ENCODE results near the gene LHPP. TPM values are rescaled to one million over a fixed set of nuclear protein-coding genes. Genes with fewer than 3 reads are reported as not detected.

Gene LHPP
- total RNA-seq, 2 donors from 2014 or later, result 26.1 to 29.8 TPM

DNA sequence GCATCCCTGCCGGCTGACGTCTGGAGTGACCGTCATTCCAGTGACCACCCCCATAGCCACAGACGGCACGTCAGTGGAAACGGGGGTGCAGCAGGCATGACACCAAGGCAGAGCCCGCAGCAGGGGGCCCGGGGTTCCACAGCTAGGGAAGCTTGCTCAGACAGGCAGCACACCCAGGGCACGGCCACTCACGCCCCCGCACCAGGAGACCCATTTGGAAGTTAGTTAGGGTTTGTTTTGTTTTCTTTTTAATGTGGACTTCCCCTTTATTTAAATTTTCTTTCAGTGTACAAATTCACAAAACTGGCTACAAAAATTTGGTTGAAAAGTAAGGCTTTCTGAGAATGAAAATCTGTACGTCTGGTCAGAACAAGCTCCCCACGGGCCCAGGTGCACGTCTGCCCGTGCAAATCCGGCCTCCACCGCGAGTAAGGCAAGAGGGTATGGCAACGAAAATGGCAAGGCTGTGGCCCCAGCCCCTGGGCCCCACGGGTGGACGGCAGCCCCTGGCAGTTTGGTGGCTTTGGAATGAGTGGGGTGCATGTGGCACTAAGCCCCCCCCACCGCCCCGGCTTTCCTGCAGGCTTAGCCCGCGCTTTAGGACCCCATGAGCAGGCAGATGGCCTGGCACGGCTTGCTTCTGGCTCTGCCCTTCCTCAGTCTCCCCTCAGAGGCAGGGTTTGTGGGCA lies 158.3 kb downstream of the LHPP start:
- no peak for DNase-seq
- ATAC-seq, result no peak
- intact Hi-C loops (cut with DNase I, micrococcal nuclease), result no loop called here

DNA sequence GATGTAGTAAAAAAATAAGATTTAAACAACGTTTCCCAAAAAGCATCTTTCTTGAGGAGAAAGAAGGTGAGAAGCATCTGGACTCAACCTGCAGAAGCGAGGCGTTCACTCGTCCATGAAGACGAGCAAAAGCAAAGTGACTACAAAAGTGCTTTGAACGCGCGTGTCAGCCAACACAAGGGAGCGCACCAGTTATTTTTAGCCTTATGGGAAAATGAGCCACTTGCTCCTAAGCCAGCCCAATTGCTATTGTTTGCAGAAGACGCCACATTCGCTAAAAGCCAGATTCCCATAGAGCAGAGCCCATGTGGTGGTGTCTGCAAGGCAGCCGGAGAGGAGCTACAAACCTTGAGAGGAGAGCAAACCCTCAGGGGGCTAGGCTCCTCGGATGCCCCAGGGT lies 160.0 kb downstream of the LHPP start:
- DNase-seq, result no peak
- ATAC-seq, result no peak
- intact Hi-C loops (cut with DNase I, micrococcal nuclease), result no loop called here

DNA sequence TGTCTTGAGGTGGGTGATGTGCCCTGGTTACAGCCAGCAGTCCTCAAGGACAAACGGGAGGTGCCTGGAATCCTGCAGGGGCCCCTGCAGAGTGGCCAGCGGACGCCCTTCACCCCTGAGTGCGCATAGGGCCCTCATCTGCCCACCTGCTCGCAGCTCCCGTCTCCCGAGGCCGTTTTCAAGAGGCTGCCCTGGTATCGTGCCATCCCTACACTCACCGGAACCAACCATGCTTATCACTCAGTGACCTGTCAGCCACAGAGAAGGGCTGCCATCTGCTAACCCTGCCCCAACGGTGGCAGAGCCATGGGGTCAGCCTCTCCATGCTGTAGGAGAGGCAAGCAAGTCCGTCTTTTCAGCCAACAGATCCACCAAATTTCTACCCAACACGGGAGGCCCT lies 160.5 kb downstream of the LHPP start:
- intact Hi-C loops (cut with DNase I, micrococcal nuclease), result no loop called here
- no peak for DNase-seq

DNA sequence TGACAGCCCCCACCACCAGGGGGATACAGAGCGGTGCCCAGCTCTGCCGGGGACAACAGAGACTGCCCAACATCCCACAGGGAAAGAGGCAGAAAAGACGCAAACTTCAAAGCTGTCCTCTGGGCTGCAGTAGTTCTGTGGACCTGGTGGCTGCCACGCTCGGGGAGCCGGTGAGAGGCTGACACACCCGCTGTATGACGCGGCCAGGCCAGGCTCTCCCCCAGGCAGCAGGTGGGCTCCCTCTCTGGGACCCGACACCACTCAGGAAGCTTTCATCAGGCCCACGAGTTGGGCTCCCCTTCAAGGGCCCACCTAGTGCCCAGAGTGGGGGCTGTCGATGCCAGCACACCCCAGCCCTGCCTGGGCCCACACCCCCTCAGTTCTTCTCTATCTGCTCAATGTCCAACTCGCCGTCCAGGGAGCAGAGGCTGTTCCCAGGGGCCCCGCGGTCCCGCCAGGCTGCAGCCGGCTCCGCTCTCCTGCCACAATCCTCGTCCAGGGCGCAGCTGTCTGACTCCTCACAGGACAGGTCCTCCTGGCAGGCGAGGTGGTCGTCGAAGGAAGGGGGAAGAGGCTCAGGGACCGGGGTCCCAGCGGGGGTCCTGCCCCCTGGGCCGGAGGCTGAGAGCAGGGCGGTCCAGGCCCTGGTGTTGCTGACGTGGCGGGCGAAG lies 161.4 kb downstream of the LHPP start:
- ATAC-seq (no peak), DNase-seq (no peak)
- intact Hi-C loops (cut with DNase I, micrococcal nuclease), result no loop called here

More for the DNA sequence above, 160.5 kb downstream of the LHPP start:
- ATAC-seq, result no peak

DNA sequence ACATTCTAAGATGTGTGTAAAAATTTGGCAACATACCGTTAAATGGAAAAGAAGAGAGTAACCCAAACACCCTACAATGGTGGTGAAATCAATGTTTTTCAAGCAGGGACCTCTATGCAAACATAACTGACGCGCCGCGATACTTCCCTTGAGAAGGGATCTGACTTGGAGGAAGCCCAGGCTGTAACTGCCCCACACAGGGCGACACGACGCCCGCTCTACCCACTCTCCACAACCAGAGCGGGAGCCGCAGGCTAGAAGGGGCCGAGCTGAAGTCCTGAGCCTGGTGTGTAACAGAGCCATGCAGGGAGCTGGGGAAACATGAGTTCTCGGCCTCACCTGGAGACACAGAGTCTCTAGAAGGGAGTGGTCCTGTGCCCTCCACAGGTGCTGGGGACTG lies 162.4 kb downstream of the LHPP start:
- ATAC-seq (no peak), DNase-seq (no peak)
- intact Hi-C loops (cut with DNase I, micrococcal nuclease), result no loop called here

DNA sequence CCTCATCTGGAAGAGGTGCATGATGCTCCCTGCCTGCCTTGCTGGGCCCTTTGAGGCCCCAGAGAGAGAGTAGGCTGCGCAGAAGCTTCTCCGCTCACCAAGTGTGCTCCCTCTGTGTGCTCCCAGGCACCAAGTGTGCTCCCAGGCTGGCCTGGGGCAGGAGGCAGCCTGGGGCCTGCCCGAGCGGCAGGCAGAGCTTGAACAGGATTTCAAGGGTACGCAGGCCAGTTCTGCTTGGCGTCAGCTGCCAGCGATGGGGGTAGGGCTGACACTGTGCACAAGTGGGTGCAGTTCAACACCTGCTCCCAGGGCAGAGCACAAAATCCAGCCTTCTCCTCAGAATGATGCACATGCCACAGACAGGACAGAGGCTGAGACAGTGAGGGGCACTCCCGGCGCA lies 162.8 kb downstream of the LHPP start:
- no peak for DNase-seq
- intact Hi-C loops (cut with DNase I, micrococcal nuclease), result no loop called here
- ATAC-seq, result no peak

DNA sequence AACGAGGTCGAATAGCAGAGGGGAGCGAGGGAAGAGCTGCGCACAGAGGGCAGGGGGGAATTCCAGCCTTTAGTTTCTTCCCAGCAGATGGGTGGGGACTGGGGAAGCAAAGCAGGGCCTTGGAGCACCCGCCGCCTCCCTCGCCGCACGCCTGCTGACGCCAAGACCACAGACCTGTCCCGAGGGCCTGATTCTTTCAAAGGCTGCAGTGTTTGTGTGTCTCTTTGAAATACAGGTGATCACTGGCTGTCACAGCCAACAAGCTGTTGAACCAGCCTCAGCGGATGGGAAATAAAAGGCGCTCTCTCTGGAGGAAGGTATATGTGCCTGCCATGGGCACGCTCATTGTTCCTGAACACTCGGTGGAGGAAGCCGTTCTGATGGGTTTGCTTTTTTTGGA lies 163.3 kb downstream of the LHPP start:
- intact Hi-C loops (cut with DNase I, micrococcal nuclease), result no loop called here
- ATAC-seq, result no peak

DNA sequence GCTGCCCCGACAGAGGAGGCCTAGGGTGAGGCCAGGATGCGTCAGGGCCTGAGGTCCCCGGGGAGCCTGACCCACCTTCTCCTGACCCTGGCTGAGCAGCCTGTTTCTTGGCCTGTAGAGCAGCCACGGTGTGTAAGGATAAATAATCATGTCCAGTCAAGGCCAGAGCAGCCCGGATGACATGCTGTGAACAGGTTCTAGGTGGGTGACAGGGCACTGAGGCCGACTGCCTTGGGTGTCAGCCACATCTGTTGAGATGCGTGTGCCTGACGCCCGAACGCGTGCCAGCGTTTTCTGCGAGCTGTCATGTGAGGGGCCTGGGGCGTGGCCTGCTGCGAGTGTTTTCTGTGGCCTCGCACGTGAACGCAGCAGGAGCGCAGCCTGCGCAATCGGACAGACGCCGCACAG lies 164.2 kb downstream of the LHPP start:
- no peak for DNase-seq
- ATAC-seq, result no peak
- intact Hi-C loops (cut with DNase I, micrococcal nuclease), result no loop called here

More for the DNA sequence above, 163.3 kb downstream of the LHPP start:
- no peak for DNase-seq

DNA sequence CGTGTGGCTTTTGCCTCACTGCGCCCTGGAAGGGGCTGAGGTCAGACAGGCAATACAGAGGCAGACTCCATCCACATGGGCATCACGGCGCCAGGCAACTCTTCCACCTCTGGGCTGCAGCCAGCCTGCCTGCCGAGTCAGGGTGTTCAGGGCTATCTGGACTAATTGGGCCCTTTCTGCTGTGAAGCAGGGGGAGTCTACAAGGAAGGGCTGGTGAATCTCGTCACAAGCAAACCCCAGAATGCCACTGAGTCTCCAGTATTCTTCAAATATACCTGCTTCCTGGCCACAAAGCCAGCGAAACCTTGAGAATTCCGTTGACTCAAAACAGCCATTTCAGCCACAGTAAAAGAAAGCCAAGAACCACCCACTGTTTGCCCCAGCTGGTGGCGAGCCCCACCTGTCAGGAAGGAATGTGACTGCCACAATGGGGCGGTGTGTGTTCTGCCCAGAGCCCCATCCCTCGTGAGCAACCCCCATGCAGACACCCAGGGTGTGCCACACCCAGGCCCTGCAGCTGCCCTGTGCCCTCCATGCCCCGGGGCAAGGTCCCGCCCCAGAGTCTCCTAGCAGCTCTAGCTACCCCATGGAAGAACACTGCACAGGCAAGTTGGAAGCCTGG lies 165.2 kb downstream of the LHPP start:
- intact Hi-C loops (cut with DNase I, micrococcal nuclease), result no loop called here
- peak; percentile 93 for ATAC-seq
- peak; percentile 79 to 90 for DNase-seq

DNA sequence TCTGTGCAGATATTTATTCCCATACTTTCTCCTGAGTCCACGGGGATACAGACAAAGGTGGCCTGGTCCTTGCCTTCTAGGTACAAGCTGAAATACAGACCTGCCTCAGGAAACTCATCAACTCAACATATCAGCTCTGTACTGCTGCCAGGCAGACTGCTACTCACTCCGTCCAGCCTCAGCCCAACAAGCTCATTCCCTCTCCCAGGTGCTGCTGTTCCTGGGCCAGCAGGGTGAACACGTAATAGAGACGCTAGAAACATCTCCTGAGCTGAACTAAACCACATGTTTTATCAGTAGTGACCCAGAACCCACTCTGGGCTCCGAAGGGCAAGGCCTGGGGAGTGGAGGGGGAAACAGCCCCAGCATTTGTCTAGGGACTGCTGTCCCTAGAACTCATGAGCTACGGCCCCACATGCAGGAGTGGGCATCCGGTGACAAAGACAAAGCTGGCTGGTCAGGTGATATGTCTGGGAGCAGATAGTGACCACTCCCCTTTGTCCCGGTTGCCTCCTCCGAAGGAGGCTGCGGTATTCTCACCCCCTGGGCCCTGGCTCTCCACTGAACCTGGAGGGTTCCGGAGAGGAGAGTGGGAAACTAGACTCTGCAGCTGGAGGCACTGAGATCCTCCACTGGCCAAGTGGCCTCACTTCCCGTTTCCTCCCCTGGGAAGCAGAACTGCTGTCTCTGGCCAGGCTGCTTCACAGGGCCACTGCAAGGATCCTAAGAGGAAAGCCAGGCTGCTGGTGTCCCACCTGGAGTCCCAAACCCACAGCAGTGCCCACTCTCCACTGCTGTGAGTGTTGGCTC lies 166.4 kb downstream of the LHPP start:
- DNase-seq, result no peak
- intact Hi-C loops (cut with DNase I, micrococcal nuclease), result no loop called here
- peak; percentile 3 for ATAC-seq

DNA sequence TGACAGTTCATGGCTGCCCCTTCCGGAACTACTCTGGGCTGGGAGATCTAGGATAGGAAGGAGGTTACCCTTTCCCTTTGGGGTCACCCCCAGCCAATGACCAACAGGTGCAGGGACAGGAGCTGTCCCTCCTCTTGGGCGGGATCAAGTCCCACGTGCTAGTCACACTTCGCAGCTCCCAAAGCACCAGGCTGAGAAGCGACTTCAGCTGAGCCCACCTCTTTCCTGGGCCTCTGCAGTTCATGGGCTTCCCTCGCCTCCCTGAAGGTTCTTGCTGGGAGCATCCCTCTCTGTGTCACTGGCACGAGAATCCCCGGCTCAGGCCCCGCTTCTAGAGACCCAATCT lies 167.0 kb downstream of the LHPP start:
- intact Hi-C loops (cut with DNase I, micrococcal nuclease), result no loop called here
- DNase-seq (no peak), ATAC-seq (no peak)

DNA sequence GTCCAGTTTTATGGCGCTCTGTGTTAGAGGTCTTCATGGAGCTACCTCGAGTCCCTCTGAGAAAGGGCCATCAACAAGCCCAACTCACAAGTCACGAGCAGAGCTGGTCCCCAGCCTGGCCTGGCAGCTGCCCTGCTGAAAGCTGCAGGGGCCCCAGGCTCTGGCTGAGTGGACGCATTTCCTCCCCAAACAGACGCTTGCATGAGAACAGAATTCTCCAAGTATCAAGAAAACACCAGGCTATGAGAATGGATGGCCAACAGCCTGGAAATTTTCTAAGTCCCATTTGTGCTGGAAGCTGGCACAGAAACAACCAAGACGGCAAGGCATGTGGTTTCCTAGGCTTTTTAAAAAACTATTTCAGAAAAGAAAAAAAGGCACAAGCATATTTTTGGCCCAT lies 167.8 kb downstream of the LHPP start:
- no peak for ATAC-seq
- intact Hi-C loops (cut with DNase I, micrococcal nuclease), result no loop called here
- no peak for DNase-seq

DNA sequence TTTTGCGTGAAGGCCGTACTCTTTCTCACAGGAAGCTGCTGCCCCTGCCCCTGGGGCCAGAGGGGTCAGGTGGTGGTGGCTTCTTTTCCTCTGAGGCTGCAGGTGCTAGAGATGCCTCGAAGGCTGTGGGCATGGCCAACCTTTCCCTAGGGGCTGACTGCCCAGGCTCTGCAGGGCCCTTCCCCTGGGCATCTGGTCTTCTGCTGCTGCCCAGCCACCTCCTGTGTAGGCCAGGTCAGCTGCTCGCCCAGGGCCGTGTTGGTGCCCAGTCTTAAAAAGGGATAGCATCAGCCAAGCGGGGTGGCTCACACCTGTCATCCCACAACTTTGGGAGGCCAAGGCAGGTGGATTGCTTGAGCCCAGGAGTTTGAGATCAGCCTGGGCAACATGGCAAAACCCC lies 168.2 kb downstream of the LHPP start:
- ATAC-seq (no peak), DNase-seq (no peak)
- intact Hi-C loops (cut with DNase I, micrococcal nuclease), result loop anchor here (5.0 to 10.0 kb wide), 2 partner anchors 112 to 115 kb away; partner anchors contain the start of gene FAM53B (in 2 of the 2)

DNA sequence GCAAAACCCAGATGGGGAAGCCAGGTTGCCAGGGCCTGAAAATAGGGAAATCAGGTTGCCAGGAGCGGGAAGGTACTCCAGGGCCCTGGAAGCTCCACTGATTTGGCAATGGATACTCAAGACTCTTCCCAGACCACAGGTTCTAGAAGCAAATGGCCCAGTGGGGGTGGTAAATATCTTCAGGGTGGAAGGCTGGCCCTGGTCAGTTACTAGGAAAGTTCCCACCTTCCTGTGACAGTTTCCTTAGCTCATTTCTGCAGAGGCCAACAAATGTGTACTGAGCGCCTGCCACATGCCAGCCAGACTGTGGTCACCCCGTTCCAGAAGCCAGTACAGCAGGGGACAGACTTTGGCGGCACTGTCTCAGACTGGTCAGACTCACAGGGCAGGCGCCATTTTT lies 168.9 kb downstream of the LHPP start:
- DNase-seq (no peak), ATAC-seq (no peak)
- intact Hi-C loops (cut with DNase I, micrococcal nuclease), result loop anchor here (5.0 to 10.0 kb wide), 2 partner anchors 112 to 114 kb away; partner anchors contain the start of gene FAM53B (in 2 of the 2)

DNA sequence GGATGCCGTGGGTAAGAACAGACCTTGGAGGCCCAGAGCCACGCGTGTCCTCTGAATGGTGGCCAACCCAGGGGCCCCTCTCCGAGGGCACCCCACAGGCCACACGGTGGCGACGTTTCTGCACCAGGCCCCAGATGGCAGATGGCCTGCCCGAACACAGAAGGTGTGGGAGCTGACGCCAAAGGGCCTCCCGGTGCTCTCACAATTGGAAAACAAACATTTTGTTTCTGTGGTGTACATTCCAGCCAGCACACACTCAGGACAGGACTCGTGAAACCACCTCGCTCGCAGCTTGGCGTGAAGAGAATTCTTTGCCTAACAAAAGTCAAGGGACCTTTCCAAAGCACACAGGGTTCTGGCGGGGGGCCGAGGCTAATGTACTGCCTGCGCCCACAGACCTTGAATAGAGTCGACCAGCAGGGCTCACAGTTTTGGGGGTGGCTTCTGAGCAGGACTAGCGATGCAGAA lies 170.5 kb downstream of the LHPP start:
- DNase-seq (no peak), ATAC-seq (no peak)
- intact Hi-C loops (cut with DNase I, micrococcal nuclease), result loop anchor here (5.0 to 10.0 kb wide), 2 partner anchors 110 to 113 kb away; partner anchors contain the start of gene FAM53B (in 2 of the 2)

DNA sequence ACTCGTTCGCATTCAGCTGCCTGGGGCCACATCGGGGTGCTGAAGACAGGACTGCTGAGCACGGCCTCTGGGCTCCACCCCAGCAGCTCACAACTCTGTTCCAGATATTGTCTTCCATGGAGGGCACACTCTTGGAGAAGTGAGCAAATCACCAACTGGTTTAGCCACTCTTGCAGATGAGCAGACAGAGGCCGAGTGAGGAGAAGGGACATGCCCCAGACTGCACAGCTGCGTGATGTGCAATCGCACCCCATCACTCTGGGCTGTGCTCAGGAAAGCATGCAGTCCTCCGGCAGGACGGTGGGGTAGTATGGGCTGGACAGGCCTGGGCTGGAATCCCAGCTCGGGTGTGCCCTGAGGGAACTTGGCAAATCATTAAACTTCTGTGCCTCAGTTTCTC lies 170.9 kb downstream of the LHPP start:
- no peak for ATAC-seq
- intact Hi-C loops (cut with DNase I, micrococcal nuclease), result loop anchor here (5.0 to 10.0 kb wide), 2 partner anchors 110 to 112 kb away; partner anchors contain the start of gene FAM53B (in 2 of the 2)

DNA sequence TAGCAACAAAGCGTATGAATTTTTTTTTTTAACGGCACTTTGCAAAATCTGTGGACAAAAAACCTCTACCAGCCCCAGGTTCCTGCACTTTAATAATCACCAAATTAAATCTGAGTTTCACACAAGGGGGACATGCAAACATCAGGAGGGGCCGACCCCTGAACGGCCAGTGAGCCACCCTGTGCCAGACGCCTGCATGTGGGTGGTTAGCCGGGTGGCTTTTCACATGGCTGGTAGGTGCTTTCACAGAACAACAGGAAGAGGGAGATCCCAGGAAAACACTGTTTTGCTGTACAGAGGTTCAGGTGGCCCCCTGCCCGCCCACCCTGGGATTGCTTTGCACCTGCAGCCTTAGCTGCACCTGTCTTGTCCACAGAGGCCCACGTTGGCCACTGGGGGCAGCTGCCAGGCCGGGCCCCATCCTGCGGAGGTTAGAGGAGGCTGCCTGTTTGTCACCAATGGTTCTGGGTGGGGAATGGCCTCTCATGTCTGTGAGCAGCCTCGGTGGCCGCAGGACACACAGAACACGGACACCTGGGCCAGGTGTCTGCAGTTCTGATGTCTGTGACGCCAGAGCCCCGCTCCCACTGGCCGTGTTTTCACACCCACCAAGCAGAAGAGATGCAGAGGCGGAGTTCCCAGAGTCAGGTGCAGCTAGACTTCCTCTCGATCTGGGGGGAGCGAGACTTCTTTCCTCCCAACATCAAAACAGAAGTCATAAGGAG lies 174.8 kb downstream of the LHPP start:
- no peak for DNase-seq
- no peak for ATAC-seq
- intact Hi-C loops (cut with DNase I, micrococcal nuclease), result loop anchor here in 1 of 2 donors (10.0 kb wide), 1 partner anchor 108 kb away; the partner anchor contains the start of gene FAM53B

More for the DNA sequence above, 170.9 kb downstream of the LHPP start:
- no peak for DNase-seq

DNA sequence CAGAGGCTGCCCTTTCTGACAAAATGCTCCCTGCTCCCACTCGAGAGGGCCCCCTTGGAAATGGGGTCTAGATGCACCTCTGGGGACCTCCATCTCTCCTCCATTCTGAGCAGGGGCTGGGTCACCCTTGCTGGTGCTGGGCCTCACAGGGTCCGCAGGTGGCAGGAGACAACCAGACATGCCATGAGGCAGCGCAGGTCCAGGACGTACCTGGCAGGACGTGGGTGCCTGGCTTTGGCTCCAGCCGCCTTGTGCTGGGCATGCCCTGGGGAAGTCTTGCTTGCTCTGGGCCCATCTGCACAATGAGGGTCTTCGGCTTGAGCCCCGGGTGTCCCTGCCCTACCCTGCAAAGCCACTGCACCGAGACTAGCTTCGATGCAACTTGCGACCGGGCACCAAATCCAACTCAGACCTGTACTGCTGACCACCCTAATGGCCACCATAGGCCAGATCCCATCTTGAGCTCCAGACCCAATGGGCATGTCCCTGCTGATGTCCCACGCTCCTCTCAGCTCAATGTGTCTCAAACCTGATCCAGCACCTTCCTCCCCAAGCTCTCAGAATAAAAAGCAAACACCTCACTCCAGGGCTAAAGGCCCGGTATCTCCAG lies 175.6 kb downstream of the LHPP start:
- no peak for ATAC-seq
- intact Hi-C loops (cut with DNase I, micrococcal nuclease), result loop anchor here in 1 of 2 donors (10.0 kb wide), 1 partner anchor 108 kb away; the partner anchor contains the start of gene FAM53B
- no peak for DNase-seq
